Measurements from ENCODE around the gene FHOD3.

Gene FHOD3

GRCh38 chr18:36372903-36373311 is 75.4 kb downstream of the FHOD3 start:
- Histone ChIP-seq H3K27me3 (replicated peaks; ENCODE audit: insufficient read depth, low read length) (no peaks in the 10 kb centered on the region), H3K4me2 (ENCODE audit: low read depth, low read length) (no peak overlapping the region), H3K4me3 (ENCODE audit: low read length) (no peak overlapping the region), H4K20me1 (ENCODE audit: insufficient read depth, low read length) (no peaks in the 10 kb centered on the region), H3K79me2 (ENCODE audit: low read length) (no peaks in the 10 kb centered on the region), H3K9me2 (replicated peaks; ENCODE audit: insufficient read depth, low read length) (no peaks in the 10 kb centered on the region), H3K9me3 (replicated peaks; ENCODE audit: insufficient read depth, low read length) (no peaks in the 10 kb centered on the region), H3K27ac (ENCODE audit: low read length) (no peak overlapping the region), H3K36me3 (replicated peaks; ENCODE audit: insufficient read depth, low read length) (no peaks in the 10 kb centered on the region), H3F3A (ENCODE audit: insufficient read depth, low read length) (no peaks in the 10 kb centered on the region), H2AFZ (ENCODE audit: low read length) (no peak overlapping the region), H3K9ac (ENCODE audit: low read length) (no peak overlapping the region), H3K4me1 (ENCODE audit: low read length) (no peaks in the 10 kb centered on the region)
- DNase-seq = no peak
- TF ChIP-seq EZH2phosphoT487 (IDR thresholded peaks at IDR 0.05; ENCODE audit: low read length) (no peak), CTCF (IDR thresholded peaks at IDR 0.05; ENCODE audit: low read length) (no peak), EZH2 (optimal IDR thresholded peaks at IDR 0.05; ENCODE audit: low read depth, low read length) (no peak)

- TF ChIP-seq EZH2 (optimal IDR thresholded peaks at IDR 0.05; ENCODE audit: low read depth, low read length) = no peak
- TF ChIP-seq CTCF (IDR thresholded peaks at IDR 0.05; ENCODE audit: low read length) = no peak
- H3F3A ChIP-seq (ENCODE audit: insufficient read depth, low read length) = no peaks in the 10 kb centered on the region
Measured at GRCh38 chr18:36374262-36374661, 76.7 kb downstream of the FHOD3 start.

GRCh38 chr18:36375118-36375517 is 77.6 kb downstream of the FHOD3 start:
- Histone ChIP-seq H3K27ac (ENCODE audit: low read length) (no peak overlapping the region), H3K9me2 (replicated peaks; ENCODE audit: insufficient read depth, low read length) (no peaks in the 10 kb centered on the region), H3K9me3 (replicated peaks; ENCODE audit: insufficient read depth, low read length) (no peaks in the 10 kb centered on the region), H2AFZ (ENCODE audit: low read length) (no peak overlapping the region), H3K36me3 (replicated peaks; ENCODE audit: insufficient read depth, low read length) (no peaks in the 10 kb centered on the region), H3K9ac (ENCODE audit: low read length) (no peak overlapping the region), H4K20me1 (ENCODE audit: insufficient read depth, low read length) (no peaks in the 10 kb centered on the region), H3K4me2 (ENCODE audit: low read depth, low read length) (no peak overlapping the region), H3K4me1 (ENCODE audit: low read length) (no peaks in the 10 kb centered on the region), H3K27me3 (replicated peaks; ENCODE audit: insufficient read depth, low read length) (no peaks in the 10 kb centered on the region), H3F3A (ENCODE audit: insufficient read depth, low read length) (no peaks in the 10 kb centered on the region), H3K79me2 (ENCODE audit: low read length) (no peaks in the 10 kb centered on the region), H3K4me3 (ENCODE audit: low read length) (no peak overlapping the region)
- TF ChIP-seq EZH2 (optimal IDR thresholded peaks at IDR 0.05; ENCODE audit: low read depth, low read length) (no peak), CTCF (IDR thresholded peaks at IDR 0.05; ENCODE audit: low read length) (no peak), EZH2phosphoT487 (IDR thresholded peaks at IDR 0.05; ENCODE audit: low read length) (no peak)
- no peak for DNase-seq

More at GRCh38 chr18:36374262-36374661, 76.7 kb downstream of the FHOD3 start:
- H2AFZ ChIP-seq (ENCODE audit: low read length) = no peak overlapping the region
- H3K9me2 ChIP-seq (replicated peaks; ENCODE audit: insufficient read depth, low read length) = no peaks in the 10 kb centered on the region
- no peak overlapping the region for H3K9ac ChIP-seq (ENCODE audit: low read length)
- no peak overlapping the region for H3K4me2 ChIP-seq (ENCODE audit: low read depth, low read length)
- DNase-seq = no peak
- no peak overlapping the region for H3K4me3 ChIP-seq (ENCODE audit: low read length)
- no peaks in the 10 kb centered on the region for H4K20me1 ChIP-seq (ENCODE audit: insufficient read depth, low read length)
- no peaks in the 10 kb centered on the region for H3K36me3 ChIP-seq (replicated peaks; ENCODE audit: insufficient read depth, low read length)
- no peaks in the 10 kb centered on the region for H3K79me2 ChIP-seq (ENCODE audit: low read length)
- H3K27me3 ChIP-seq (replicated peaks; ENCODE audit: insufficient read depth, low read length) = no peaks in the 10 kb centered on the region
- H3K27ac ChIP-seq (ENCODE audit: low read length) = no peak overlapping the region
- H3K4me1 ChIP-seq (ENCODE audit: low read length) = no peaks in the 10 kb centered on the region
- H3K9me3 ChIP-seq (replicated peaks; ENCODE audit: insufficient read depth, low read length) = no peaks in the 10 kb centered on the region

Data from MM.1S (cell line).